SHP77 (cell line): ENCODE data around the gene GALP.
"Not testable (repeated sequence)": the region's sequence is repeated elsewhere in the genome, so short reads cannot be mapped to it uniquely, and the experiment has no call there.

Experiments
- DNase-seq, 2 experiments: peaks; one replicate each; lab custom pipeline; 2025; lab: John Stamatoyannopoulos, UW

GALP gene

GRCh38 chr19:56191115-56191514, 15.3 kb downstream of the GALP start:
- no peak for DNase-seq

- DNase-seq, result no peak
Measured at GRCh38 chr19:56191711-56192110, 15.9 kb downstream of the GALP start.

GRCh38 chr19:56193981-56194640, 18.3 kb downstream of the GALP start:
- no peak for DNase-seq

GRCh38 chr19:56197646-56198045, 21.8 kb downstream of the GALP start, which contains the start of gene ZSCAN5B:
TSS of gene ZSCAN5B (minus strand) at chr19:56197783. CDS start at chr19:56193052, 4,731 bp downstream.
- DNase-seq, result not testable (repeated sequence)

- no peak for DNase-seq
Measured at GRCh38 chr19:56199687-56200086, 23.9 kb downstream of the GALP start.

GRCh38 chr19:56201973-56202372, 26.2 kb downstream of the GALP start, which contains the start of gene ZSCAN5C:
TSS of gene ZSCAN5C (plus strand) at chr19:56202273. CDS start at chr19:56205914, 3,641 bp downstream.
- DNase-seq, result no peak

- not testable (repeated sequence) for DNase-seq
Measured at GRCh38 chr19:56207581-56207980, 31.8 kb downstream of the GALP start.

GRCh38 chr19:56209091-56209490, 33.3 kb downstream of the GALP start:
- DNase-seq, result no peak

- DNase-seq, result not testable (repeated sequence)
Measured at GRCh38 chr19:56210036-56210435, 34.2 kb downstream of the GALP start.

- no peak for DNase-seq
Measured at GRCh38 chr19:56211718-56212117, 35.9 kb downstream of the GALP start.

GRCh38 chr19:56217039-56217949, 41.5 kb downstream of the GALP start:
- no peak for DNase-seq

GRCh38 chr19:56218961-56219360, 43.2 kb downstream of the GALP start:
- no peak for DNase-seq

GRCh38 chr19:56221442-56221841, 45.6 kb downstream of the GALP start:
- not testable (repeated sequence) for DNase-seq

GRCh38 chr19:56221851-56222250, 46.0 kb downstream of the GALP start:
- no peak for DNase-seq

GRCh38 chr19:56222901-56223300, 47.1 kb downstream of the GALP start:
- no peak for DNase-seq

- DNase-seq, result no peak
Measured at GRCh38 chr19:56223481-56223880, 47.7 kb downstream of the GALP start.
